A549 (cell line): ENCODE data around the gene COQ6.

ENCODE experiments used
- TF ChIP-seq, protein P1 (sequence below): fragments of >200 bp; sonication (Bioruptor Twin); formaldehyde crosslinking; IDR thresholded peaks from 3 replicates; pipeline ENCODE4 v1.5.1; 2016
- TF ChIP-seq, protein P2 (sequence below): IDR thresholded peaks from 2 replicates; pipeline ENCODE4 v1.6.1; 2012

DNA sequence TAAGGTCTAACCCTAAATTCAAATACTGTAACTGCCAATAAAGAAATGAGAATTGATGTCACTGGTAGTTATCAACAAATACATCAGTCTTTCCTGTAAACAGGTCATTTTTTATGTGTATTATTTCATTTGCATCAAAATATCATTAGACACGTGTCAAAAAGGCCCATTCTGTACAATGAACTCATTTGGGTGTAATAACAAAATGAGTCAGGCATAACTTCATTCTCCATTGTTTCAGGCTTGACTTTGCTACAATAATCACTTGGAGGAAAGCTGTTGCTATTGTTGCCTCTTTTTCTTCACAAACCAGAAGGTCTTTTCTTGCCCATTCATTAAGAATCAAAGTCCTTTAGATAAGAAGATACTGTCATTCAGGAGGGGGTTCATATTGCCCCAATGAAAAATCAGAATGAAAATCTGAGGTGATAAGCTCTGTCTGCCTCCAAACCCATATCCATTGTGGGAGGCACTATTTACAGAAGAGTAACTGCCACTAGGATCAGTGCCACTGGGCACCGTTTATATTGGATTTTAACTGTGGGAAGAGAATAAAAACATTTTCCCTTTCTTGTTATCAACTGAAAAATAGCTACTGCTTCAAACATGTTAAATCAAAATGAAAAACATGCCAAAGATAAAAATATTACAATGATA is 58.9 kb downstream of the COQ6 start:
- TF ChIP-seq, protein P1, sequence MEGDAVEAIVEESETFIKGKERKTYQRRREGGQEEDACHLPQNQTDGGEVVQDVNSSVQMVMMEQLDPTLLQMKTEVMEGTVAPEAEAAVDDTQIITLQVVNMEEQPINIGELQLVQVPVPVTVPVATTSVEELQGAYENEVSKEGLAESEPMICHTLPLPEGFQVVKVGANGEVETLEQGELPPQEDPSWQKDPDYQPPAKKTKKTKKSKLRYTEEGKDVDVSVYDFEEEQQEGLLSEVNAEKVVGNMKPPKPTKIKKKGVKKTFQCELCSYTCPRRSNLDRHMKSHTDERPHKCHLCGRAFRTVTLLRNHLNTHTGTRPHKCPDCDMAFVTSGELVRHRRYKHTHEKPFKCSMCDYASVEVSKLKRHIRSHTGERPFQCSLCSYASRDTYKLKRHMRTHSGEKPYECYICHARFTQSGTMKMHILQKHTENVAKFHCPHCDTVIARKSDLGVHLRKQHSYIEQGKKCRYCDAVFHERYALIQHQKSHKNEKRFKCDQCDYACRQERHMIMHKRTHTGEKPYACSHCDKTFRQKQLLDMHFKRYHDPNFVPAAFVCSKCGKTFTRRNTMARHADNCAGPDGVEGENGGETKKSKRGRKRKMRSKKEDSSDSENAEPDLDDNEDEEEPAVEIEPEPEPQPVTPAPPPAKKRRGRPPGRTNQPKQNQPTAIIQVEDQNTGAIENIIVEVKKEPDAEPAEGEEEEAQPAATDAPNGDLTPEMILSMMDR, result no peak
- TF ChIP-seq, protein P2, sequence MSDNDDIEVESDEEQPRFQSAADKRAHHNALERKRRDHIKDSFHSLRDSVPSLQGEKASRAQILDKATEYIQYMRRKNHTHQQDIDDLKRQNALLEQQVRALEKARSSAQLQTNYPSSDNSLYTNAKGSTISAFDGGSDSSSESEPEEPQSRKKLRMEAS, result no peak
